Epithelial cell of proximal tubule (primary cell): ENCODE data around the gene PHLPP1. TPM values are rescaled to one million over a fixed set of nuclear protein-coding genes. Genes with fewer than 3 reads are reported as not detected.

Experiments
- DNase-seq: peaks from one replicate; pipeline ENCODE4 v3.0.0-alpha.2; 2011; ENCODE audit warnings: low read depth
- H3K4me3 ChIP-seq: 2 replicates; pipeline ENCODE4 v1.5.1; 2011; ENCODE audit warnings: low read depth, mild to moderate bottlenecking, low read length
- total RNA-seq: library from RNA; depleted of rRNA; stranded (reverse); fragments of >200 nt; gene quantifications from 2 replicates; pipeline ENCODE4 v1.2.3, GENCODE V29; 2015
- TF ChIP-seq, protein P1 (sequence below): conservative IDR thresholded peaks from 2 replicates; pipeline ENCODE4 v1.5.1; 2012; ENCODE audit warnings: low read depth, mild to moderate bottlenecking, low read length

The PHLPP1 gene
- total RNA-seq, 1 donor from 2014 or later = 9.0 TPM

DNA sequence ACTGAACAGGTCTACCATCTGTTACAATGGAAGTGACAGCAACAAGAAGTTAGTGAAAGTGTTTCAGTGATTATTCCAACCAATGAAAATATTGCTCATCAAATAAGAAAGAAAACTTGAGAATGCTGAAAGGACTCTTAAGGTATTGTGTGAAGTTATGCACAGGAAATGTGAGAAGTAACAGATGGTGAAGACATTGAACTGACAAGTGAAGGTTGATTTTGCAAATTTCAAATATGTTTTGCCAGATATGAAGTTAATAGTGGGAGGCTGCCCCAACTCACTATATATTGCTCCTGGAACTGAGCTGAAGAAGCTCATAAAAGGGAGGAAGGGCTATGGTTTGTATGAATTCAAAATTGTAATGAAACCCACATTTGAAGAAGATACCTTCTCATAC is 97.5 kb downstream of the PHLPP1 start:
- TF ChIP-seq, protein P1, sequence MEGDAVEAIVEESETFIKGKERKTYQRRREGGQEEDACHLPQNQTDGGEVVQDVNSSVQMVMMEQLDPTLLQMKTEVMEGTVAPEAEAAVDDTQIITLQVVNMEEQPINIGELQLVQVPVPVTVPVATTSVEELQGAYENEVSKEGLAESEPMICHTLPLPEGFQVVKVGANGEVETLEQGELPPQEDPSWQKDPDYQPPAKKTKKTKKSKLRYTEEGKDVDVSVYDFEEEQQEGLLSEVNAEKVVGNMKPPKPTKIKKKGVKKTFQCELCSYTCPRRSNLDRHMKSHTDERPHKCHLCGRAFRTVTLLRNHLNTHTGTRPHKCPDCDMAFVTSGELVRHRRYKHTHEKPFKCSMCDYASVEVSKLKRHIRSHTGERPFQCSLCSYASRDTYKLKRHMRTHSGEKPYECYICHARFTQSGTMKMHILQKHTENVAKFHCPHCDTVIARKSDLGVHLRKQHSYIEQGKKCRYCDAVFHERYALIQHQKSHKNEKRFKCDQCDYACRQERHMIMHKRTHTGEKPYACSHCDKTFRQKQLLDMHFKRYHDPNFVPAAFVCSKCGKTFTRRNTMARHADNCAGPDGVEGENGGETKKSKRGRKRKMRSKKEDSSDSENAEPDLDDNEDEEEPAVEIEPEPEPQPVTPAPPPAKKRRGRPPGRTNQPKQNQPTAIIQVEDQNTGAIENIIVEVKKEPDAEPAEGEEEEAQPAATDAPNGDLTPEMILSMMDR = no peak
- no peak overlapping the region for H3K4me3 ChIP-seq
- DNase-seq = no peak

DNA sequence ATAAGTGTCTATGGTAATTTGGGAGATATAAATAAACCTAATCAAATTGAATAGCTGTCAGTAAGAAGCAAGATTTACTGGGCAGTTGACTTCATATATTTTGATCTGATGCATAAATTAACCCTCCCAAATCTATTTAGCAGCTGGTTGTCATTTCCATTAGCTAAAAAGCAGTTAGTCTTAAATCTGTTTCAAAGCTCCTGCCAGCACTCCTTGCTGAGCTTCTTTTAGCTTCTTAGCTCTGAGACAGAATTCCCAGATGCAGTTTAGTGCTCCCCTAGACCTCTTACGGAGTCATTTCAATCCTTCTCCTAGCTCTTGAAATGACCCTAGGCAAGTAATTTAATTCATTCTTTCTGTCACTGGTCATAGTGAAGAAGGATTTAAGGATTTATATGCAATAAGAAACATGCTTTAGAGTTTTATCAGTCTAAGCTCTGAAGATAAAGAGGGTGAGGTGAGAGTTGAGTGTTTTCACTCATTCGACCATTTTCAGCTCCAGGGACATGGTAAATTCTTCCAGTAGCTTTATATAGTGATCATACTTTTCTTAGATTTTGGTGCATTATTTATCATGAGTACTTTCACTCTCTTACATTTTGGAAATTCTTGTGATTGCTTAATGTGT is 98.9 kb downstream of the PHLPP1 start:
- no peak for DNase-seq
- no peak overlapping the region for H3K4me3 ChIP-seq
- TF ChIP-seq, protein P1 = no peak

DNA sequence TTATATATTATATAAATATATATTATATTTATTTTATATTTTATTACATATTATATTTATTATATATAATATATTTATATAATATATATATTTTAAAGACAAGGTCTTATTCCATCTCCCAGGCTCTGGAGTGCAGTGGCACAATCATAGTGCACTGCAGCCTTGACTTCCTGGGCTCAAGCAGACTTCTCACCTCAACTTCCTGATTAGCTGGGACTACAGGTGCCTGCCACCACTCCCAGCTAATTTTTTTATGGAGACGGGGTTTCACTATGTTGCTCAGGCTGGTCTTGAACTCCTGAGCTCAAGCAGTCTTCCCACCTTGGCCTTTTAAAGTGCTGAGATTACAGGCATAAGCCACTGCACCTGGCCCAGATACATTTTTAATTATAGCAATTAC is 110.0 kb downstream of the PHLPP1 start:
- DNase-seq = no peak
- H3K4me3 ChIP-seq = no peak overlapping the region
- TF ChIP-seq, protein P1 = no peak

DNA sequence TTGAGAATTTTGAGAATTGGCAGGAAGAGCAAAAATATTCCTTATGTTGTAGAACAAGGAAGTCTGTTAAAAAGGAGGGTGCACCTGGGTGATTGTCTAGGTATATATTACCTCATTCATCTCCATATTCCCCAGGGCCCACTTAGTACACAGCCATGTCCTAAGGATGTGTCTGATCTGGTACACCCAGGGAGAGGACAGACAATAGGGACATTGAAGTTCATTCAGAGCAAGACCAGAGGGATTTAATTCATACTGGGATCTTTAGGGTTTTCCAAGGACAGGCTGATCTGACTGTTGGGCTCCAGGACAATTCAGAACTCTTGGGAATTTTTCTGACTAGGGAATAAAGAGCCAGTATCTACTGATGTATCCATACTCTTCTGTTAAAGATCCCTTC is 112.1 kb downstream of the PHLPP1 start:
- TF ChIP-seq, protein P1 = no peak
- no peak overlapping the region for H3K4me3 ChIP-seq
- no peak for DNase-seq

DNA sequence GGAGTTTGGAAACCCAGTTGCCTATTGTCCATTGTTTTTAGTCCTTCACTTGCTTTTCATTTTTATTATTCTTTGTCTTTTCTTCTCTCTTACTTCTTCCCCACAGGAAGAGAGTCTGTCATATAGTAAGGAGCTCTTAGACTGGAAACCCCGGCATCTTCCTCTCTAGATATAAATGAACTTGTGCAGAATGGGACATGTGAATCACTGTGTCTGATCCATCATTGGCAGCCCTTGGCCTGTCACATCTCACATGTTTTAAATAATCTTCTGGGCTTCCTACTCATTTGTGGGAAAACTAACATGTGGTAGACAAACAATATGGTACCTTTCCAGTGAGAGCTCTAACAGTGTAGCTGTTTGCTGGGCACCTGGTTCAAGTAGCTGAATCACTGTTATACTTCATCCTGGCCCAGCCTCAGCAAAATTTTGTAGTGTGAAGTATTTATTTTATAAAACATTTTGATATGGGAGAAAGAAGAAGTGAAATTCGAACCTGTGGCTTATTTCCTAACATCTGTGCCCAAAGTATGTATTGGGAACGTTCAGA is 112.8 kb downstream of the PHLPP1 start:
- DNase-seq = no peak
- H3K4me3 ChIP-seq = no peak overlapping the region
- TF ChIP-seq, protein P1 = no peak

DNA sequence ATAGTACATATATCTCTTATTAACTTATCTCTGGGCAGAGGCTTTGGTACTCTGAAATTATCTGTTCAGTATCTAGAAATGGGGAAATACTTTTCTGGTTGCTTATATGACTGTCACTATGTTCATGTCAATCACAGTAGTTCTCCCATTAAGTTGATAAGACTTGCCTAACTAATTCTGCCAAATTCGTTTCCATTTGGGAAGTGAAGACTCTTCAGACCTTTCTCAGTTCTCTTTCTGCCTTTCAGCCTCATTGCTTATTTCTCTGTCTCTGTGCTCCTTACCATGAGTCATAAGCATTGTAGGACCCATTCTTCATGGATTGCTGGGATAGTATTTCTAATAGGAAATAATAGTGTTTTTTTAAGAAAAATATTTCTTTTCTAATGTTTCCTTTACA is 113.5 kb downstream of the PHLPP1 start:
- no peak overlapping the region for H3K4me3 ChIP-seq
- DNase-seq = no peak
- TF ChIP-seq, protein P1 = no peak

DNA sequence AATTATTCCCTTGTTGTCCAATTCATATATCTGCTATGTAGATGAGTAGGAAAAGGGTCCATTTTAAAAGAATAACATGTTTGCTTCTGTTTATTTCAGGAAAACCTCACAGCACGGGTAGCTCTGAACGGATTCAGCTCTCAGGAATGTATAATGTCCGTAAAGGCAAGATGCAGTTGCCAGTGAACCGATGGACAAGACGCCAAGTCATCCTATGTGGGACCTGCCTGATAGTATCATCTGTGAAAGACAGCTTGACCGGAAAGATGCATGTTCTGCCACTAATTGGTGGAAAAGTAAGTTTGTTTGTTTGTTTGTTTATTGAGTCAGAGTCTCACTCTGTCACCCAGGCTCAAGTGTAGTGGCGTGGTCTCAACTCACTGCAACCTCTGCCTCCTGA is 114.6 kb downstream of the PHLPP1 start:
- no peak for DNase-seq
- TF ChIP-seq, protein P1 = no peak
- no peak overlapping the region for H3K4me3 ChIP-seq
